Measurements from ENCODE around the gene RUNX3. TPM values are rescaled to one million over a fixed set of nuclear protein-coding genes. Genes with fewer than 3 reads are reported as not detected.

The RUNX3 gene
- polyA plus RNA-seq, 1 experiment = not detected

DNA sequence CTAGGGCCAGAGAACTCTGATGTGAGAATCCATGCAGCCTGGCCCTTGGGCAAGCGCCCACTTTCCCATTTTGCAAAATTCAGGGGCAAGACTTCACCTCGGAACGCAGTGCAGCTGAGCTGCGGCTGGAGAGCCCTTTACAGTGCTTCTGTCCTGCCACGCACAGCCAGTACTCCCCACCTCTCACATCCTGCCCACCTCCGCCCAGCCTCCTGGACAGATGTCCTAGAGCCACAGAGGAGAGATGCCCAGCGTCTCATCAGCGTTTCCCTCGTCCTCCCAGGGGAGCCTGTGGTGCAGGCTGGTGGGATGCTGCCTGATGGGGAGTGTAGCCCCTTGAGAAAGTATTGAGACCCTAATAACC lies 29.6 kb downstream of the RUNX3 start:
- CTCF ChIA-PET = interaction anchor here (0.6 kb wide), 3 partner anchors 32 to 391 kb away, joined by 3 to 5 read pairs (median 3); no protein-coding TSS in a partner anchor
- POLR2A ChIA-PET = no interaction called here
- no peak overlapping the region for H3K27ac ChIP-seq (ENCODE audit: low read depth, low read length)
- no peaks in the 10 kb centered on the region; the same call in 1 of the 2 replicates for H3K9me3 ChIP-seq (ENCODE audit: control insufficient read depth, insufficient read depth, low read length)
- no peak overlapping the region for H3K4me3 ChIP-seq (ENCODE audit: low read depth, low read length)
- TF ChIP-seq, protein P1, sequence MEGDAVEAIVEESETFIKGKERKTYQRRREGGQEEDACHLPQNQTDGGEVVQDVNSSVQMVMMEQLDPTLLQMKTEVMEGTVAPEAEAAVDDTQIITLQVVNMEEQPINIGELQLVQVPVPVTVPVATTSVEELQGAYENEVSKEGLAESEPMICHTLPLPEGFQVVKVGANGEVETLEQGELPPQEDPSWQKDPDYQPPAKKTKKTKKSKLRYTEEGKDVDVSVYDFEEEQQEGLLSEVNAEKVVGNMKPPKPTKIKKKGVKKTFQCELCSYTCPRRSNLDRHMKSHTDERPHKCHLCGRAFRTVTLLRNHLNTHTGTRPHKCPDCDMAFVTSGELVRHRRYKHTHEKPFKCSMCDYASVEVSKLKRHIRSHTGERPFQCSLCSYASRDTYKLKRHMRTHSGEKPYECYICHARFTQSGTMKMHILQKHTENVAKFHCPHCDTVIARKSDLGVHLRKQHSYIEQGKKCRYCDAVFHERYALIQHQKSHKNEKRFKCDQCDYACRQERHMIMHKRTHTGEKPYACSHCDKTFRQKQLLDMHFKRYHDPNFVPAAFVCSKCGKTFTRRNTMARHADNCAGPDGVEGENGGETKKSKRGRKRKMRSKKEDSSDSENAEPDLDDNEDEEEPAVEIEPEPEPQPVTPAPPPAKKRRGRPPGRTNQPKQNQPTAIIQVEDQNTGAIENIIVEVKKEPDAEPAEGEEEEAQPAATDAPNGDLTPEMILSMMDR (IDR thresholded peaks at IDR 0.05; ENCODE audit: low read depth, low read length) = no peak
- DNase-seq (ENCODE audit: low read depth, low spot score) = no peak
- peaks cover 62% of the 10 kb centered on the region for H3K27me3 ChIP-seq (ENCODE audit: control insufficient read depth, insufficient read depth, low read length)

DNA sequence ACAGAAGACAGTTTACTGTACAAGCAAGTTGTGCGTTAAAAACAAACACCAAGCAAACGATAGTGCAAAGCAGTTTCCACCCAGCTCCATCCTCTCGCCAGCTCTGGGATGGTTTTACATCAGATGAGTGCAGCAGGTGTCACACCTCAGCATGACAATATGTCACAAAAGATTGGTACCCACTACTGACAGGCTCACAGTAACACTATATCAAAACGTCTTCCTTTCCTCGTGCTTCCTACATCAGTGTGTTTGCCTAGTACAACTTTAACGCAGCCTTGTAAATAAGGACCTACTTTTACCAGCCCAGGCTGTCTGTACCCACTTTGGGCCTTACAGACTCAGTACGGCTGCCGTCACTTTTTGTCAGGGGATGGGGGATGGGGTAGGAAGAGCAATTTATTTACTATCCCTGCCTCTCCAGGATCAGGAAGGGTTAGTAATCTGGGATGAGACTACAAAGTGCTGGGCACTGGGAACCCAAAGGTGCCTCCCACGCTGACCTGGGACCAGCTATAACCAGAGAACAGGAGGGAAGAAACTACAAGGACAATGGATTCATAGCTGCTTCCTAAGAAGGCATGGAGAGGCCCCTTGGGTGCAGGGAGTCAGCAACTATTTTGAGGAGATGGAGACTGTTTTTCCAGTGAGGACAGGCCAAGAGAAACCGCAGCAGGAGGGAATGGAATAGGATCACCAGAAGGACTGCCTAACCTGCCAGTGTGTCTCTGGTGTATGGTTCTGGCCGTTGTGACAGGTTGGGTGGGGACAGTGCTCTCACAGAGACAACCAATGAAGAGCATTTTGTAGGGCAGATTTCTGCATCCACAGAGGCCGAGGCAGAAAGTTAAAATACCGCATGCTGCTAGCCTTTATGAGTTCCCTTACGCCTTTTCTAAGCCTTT lies 30.2 kb downstream of the RUNX3 start:
- TF ChIP-seq, protein P1 (IDR thresholded peaks at IDR 0.05; ENCODE audit: low read depth, low read length) = no peak
- Histone ChIP-seq H3K27me3 (ENCODE audit: control insufficient read depth, insufficient read depth, low read length) (peaks cover 64% of the 10 kb centered on the region), H3K9me3 (ENCODE audit: control insufficient read depth, insufficient read depth, low read length) (no peaks in the 10 kb centered on the region; the same call in 1 of the 2 replicates), H3K27ac (ENCODE audit: low read depth, low read length) (no peak overlapping the region), H3K4me3 (ENCODE audit: low read depth, low read length) (no peak overlapping the region)
- no peak for DNase-seq (ENCODE audit: low read depth, low spot score)
- ChIA-PET POLR2A (no interaction called here), CTCF (interaction anchor here (0.6 to 2.4 kb wide), 4 partner anchors 20 to 390 kb away, joined by 3 to 7 read pairs (median 4); no protein-coding TSS in a partner anchor)

DNA sequence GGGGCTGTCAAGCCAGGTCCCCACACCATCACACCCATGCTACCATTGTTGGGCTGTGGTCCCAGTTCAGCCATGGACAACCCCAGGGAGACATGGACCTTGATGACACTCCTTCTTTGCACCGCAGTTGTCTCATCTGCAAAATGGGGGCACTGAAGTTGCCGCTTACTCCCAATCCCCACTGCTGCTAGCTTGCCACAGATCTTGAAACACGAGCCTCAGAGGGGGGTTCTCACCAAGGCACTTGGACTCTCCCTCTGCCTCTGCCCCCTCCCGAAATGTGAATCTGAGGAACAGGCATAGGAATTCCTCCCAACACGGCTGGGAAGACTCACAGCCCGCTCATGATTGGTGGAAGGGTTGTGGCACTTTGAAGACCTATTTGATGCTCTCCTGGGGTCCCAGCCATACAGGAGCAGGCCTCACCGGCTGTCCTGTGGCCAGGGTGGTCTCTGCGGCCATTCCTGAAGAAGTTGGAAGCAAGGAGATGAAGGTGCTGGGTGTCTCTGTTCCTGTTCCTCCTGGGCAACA lies 31.1 kb downstream of the RUNX3 start:
- Histone ChIP-seq H3K27ac (ENCODE audit: low read depth, low read length) (no peak overlapping the region), H3K4me3 (ENCODE audit: low read depth, low read length) (no peak overlapping the region), H3K27me3 (ENCODE audit: control insufficient read depth, insufficient read depth, low read length) (peaks cover 59% of the 10 kb centered on the region), H3K9me3 (ENCODE audit: control insufficient read depth, insufficient read depth, low read length) (no peaks in the 10 kb centered on the region; the same call in 1 of the 2 replicates)
- TF ChIP-seq, protein P1 (IDR thresholded peaks at IDR 0.05; ENCODE audit: low read depth, low read length) = no peak
- ChIA-PET POLR2A (no interaction called here), CTCF (interaction anchor here (0.9 to 2.4 kb wide), 5 partner anchors 10 to 210 kb away, joined by 3 to 7 read pairs (median 6); no protein-coding TSS in a partner anchor)
- no peak for DNase-seq (ENCODE audit: low read depth, low spot score)

DNA sequence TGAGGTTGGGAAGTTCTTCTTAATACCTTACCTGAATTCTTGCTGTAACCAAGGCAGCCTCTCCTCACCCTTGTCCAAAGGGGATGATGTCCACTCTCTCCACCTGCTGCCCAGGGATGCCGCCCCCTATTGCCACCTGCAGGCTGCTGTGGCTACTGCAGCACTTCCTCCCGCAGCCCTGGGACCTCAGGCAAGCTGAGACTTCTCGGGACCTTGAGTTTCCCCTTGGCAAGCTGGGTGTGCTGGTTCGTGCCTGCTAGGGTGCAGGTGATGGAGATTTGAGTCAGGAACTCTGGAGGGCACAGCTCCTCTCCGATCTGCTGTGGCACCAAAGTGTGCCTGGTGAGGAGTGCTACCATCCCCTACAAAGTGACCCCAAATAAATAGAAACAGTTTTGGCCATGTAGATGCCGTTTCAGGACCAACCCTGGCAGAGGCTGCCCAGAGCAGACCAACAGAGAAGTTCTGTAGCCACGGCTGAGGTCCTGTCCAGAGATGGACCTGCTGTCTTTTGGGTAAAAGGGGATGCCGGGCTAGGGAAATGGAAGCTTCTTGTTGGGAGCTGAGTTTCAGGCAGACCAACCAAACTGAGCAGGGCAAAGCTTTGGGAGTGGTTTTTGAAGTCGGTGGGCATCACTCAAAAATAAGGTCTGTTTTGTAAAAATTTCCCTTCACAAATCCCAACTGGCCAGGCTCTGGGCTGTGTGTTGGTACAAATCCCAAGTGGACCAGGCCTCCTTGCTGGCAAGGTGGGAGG lies 31.7 kb downstream of the RUNX3 start:
- ChIA-PET CTCF (interaction anchor here (0.5 to 2.4 kb wide), 13 partner anchors 10 to 214 kb away, joined by 3 to 12 read pairs (median 4); no protein-coding TSS in a partner anchor), POLR2A (interaction anchor here (0.5 kb wide), 1 partner anchor 391 kb away, joined by 4 read pairs; no protein-coding TSS in a partner anchor)
- no peaks in the 10 kb centered on the region; the same call in 1 of the 2 replicates for H3K9me3 ChIP-seq (ENCODE audit: control insufficient read depth, insufficient read depth, low read length)
- no peak for DNase-seq (ENCODE audit: low read depth, low spot score)
- TF ChIP-seq, protein P1 (IDR thresholded peaks at IDR 0.05; ENCODE audit: low read depth, low read length) = peak; percentile 82
- H3K27me3 ChIP-seq (ENCODE audit: control insufficient read depth, insufficient read depth, low read length) = peaks cover 53% of the 10 kb centered on the region
- H3K4me3 ChIP-seq (ENCODE audit: low read depth, low read length) = no peak overlapping the region
- H3K27ac ChIP-seq (ENCODE audit: low read depth, low read length) = peak overlapping the region; percentile 21
